Measurements from ENCODE around the gene CCDC24. TPM values are rescaled to one million over a fixed set of nuclear protein-coding genes. Genes with fewer than 3 reads are reported as not detected.

Gene CCDC24
- total and polyA plus RNA-seq, 2 of the 13 experiments (the other 11 are each of a cell fraction or from before 2014, with no cell fraction given), result 1.4 to 2.9 TPM

DNA sequence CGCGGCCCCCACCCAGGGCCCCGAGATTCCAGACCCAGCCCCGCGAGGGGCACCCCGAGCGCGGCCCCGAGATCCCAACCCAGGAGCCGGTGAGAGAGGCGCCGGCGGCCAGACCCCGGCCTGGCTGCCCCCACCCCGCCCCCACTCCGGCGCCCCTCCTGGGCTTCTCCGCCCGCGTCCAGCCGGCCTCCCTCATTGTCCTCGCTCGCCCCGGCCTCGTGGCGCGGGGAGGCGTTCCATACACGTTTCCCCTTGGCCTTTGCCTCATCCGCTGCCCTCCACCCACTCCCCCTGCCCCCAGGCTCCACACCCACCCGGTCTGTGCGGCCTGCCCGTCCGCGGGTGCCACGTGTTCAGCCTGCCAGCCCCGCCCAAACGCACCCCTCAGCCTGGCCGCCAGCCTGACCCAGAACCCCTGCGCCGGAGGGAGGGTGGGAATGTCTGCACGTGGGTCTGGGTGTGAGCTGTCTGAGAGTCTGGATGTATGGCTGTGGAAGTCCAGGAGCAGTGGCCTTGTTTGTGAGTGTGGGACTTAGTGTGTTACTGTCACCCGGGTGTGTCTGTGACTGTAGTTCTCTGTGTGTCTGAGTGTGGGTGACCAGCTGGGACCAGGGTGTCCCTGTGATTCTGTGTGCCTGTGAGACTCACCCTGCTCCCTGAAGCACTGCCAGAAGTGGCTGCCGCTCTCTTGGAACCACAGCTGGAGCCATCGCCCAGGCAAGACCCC, 11.7 kb upstream of the CCDC24 start (continued):
- TF ChIP-seq REST (IDR thresholded peaks at IDR 0.05; ENCODE audit: borderline replicate concordance in 1 of 2, low read depth in 1 of 2, low read length in 2 of 2), result no peak
- peak; percentile 42; the same call in 1 of the 2 replicates for TF ChIP-seq MED13 (CRISPR knock-in tag; IDR thresholded peaks at IDR 0.05)
- TF ChIP-seq REPIN1 (CRISPR knock-in tag; IDR thresholded peaks at IDR 0.05; ENCODE audit: borderline replicate concordance, low read depth), result peak; percentile 50; the same call in 1 of the 2 replicates
- peak; percentile 35; the same call in 1 of the 2 replicates for TF ChIP-seq GFI1 (CRISPR knock-in tag; IDR thresholded peaks at IDR 0.05; ENCODE audit: borderline replicate concordance)
- no peak for TF ChIP-seq ZNF33A (CRISPR knock-in tag; IDR thresholded peaks at IDR 0.05; ENCODE audit: borderline replicate concordance)
- TF ChIP-seq, protein P1, sequence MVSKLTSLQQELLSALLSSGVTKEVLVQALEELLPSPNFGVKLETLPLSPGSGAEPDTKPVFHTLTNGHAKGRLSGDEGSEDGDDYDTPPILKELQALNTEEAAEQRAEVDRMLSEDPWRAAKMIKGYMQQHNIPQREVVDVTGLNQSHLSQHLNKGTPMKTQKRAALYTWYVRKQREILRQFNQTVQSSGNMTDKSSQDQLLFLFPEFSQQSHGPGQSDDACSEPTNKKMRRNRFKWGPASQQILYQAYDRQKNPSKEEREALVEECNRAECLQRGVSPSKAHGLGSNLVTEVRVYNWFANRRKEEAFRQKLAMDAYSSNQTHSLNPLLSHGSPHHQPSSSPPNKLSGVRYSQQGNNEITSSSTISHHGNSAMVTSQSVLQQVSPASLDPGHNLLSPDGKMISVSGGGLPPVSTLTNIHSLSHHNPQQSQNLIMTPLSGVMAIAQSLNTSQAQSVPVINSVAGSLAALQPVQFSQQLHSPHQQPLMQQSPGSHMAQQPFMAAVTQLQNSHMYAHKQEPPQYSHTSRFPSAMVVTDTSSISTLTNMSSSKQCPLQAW (CRISPR knock-in tag; IDR thresholded peaks at IDR 0.05), result 0 out of 2 replicates have a peak, but pooled peaks have one; percentile 27
- peak; percentile 27 for TF ChIP-seq AGO2 (optimal IDR thresholded peaks at IDR 0.05; ENCODE audit: low read depth, low read length)
- TF ChIP-seq, protein P2, sequence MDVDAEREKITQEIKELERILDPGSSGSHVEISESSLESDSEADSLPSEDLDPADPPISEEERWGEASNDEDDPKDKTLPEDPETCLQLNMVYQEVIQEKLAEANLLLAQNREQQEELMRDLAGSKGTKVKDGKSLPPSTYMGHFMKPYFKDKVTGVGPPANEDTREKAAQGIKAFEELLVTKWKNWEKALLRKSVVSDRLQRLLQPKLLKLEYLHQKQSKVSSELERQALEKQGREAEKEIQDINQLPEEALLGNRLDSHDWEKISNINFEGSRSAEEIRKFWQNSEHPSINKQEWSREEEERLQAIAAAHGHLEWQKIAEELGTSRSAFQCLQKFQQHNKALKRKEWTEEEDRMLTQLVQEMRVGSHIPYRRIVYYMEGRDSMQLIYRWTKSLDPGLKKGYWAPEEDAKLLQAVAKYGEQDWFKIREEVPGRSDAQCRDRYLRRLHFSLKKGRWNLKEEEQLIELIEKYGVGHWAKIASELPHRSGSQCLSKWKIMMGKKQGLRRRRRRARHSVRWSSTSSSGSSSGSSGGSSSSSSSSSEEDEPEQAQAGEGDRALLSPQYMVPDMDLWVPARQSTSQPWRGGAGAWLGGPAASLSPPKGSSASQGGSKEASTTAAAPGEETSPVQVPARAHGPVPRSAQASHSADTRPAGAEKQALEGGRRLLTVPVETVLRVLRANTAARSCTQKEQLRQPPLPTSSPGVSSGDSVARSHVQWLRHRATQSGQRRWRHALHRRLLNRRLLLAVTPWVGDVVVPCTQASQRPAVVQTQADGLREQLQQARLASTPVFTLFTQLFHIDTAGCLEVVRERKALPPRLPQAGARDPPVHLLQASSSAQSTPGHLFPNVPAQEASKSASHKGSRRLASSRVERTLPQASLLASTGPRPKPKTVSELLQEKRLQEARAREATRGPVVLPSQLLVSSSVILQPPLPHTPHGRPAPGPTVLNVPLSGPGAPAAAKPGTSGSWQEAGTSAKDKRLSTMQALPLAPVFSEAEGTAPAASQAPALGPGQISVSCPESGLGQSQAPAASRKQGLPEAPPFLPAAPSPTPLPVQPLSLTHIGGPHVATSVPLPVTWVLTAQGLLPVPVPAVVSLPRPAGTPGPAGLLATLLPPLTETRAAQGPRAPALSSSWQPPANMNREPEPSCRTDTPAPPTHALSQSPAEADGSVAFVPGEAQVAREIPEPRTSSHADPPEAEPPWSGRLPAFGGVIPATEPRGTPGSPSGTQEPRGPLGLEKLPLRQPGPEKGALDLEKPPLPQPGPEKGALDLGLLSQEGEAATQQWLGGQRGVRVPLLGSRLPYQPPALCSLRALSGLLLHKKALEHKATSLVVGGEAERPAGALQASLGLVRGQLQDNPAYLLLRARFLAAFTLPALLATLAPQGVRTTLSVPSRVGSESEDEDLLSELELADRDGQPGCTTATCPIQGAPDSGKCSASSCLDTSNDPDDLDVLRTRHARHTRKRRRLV (CRISPR knock-in tag; IDR thresholded peaks at IDR 0.05), result no peak
- peak; percentile 83 for TF ChIP-seq SAP130 (CRISPR knock-in tag; IDR thresholded peaks at IDR 0.05; ENCODE audit: low read depth)
- peak; percentile 25; the same call in 1 of the 2 replicates for TF ChIP-seq BCL6 (CRISPR knock-in tag; IDR thresholded peaks at IDR 0.05)
- TF ChIP-seq HNRNPK (IDR thresholded peaks at IDR 0.05; ENCODE audit: low read depth, low read length, poor library complexity, severe bottlenecking), result peak; percentile 28
- 0 out of 2 replicates have a peak, but pooled peaks have one; percentile 69 for TF ChIP-seq SAFB2 (CRISPR knock-in tag; IDR thresholded peaks at IDR 0.05; ENCODE audit: borderline replicate concordance, low read depth)
- no peak for TF ChIP-seq ZNF777 (CRISPR knock-in tag; IDR thresholded peaks at IDR 0.05)
- peak; percentile 6; the same call in 1 of the 2 replicates for TF ChIP-seq FOSL2 (CRISPR knock-in tag; IDR thresholded peaks at IDR 0.05)
- TF ChIP-seq ZNF230 (CRISPR knock-in tag; IDR thresholded peaks at IDR 0.05), result peak; percentile 81; the same call in 1 of the 2 replicates

Measured in HepG2 (cell line).